GM18505 (cell line): ENCODE measurements around the gene KLRC3.

Experiments used
- ATAC-seq: cut with Tn5 transposase; IDR thresholded peaks from one replicate; pipeline ENCODE4 v1.9.1; 2021; ENCODE audit not compliant: unreplicated experiment
- POLR2A ChIP-seq: IDR thresholded peaks from 4 replicates; pipeline ENCODE4 v1.6.1; 2011; ENCODE audit warnings: borderline replicate concordance; ENCODE audit not compliant: insufficient read depth, insufficient read length; ENCODE audit errors: extremely low read depth

Gene KLRC3

GRCh38 chr12:10366875-10367274 is 53.5 kb downstream of the KLRC3 start:
- ATAC-seq = no peak

DNA sequence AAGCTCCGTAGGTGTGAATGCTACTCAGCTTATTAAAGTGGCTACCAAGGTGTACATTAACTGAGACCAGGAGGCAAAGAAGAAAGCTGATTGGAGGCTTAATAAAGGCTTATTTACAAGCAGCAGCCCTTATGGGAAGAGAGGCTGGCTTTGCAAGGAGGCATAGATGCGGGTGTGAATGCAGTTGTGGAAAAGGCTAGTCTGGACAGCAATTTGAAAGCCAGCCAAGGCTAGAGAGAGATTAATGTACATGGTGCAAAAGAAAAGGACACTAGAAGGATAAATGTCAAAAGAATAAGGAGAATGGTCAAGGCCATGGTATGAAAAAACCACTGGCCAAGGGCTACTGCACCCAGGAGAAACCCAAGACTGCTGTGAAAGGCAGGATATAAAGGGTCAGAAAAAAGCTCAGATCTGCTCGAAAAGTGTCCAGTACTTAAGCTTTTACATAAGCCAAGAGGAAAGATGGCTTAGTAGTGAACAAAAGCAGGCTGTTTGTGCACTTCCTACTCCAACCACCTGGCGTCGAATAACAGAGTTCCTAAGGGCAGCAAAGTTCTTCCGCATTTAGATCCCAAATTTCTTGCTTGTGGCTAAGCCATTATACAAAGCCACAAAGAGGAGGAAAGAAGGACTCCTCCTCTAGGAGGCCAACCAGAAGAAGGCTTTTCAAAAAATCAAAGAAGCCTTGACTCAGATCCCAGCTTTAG is 54.5 kb downstream of the KLRC3 start:
- no peak for ATAC-seq
- TF ChIP-seq POLR2A = no peak

More at GRCh38 chr12:10366875-10367274, 53.5 kb downstream of the KLRC3 start:
- no peak for TF ChIP-seq POLR2A

DNA sequence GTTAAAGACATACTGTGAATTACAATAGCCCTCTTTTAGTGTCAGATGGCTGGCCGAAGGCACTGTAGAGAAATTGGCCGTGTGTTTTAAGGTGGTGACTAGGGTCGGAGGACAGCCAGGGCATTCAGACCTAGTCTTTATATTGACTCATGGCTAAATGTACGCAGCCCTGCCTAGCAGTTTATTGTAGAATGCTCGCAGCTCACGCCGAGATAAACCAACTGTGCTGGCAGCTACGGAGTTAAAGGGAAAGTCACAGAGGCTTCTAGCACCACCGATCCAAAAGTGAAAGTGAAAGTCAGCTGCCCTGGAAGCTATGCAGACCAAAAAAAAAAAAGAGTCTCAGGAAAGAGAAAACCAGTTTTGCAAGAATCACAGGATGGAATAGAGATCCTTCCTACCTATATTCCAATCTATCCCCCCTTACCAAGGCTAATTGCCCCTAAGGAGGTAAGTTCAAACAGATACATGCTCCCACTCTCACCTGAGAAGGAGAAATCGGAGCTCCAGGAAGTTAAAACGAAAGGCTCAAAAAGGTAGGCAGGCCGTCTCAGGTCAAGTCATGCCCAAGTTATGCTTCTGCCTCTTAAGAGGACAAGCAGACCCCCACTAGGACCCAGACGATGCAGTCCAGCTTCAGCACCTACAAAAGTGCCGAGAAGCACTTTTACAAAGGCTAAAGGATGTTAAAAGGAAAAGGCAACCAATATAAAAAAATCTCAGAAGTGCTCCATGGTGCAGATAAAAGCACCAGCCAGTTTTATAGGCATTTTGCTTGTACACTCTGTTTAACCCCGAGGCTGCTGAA is 55.4 kb downstream of the KLRC3 start:
- peak; percentile 54 for ATAC-seq
- no peak for TF ChIP-seq POLR2A

DNA sequence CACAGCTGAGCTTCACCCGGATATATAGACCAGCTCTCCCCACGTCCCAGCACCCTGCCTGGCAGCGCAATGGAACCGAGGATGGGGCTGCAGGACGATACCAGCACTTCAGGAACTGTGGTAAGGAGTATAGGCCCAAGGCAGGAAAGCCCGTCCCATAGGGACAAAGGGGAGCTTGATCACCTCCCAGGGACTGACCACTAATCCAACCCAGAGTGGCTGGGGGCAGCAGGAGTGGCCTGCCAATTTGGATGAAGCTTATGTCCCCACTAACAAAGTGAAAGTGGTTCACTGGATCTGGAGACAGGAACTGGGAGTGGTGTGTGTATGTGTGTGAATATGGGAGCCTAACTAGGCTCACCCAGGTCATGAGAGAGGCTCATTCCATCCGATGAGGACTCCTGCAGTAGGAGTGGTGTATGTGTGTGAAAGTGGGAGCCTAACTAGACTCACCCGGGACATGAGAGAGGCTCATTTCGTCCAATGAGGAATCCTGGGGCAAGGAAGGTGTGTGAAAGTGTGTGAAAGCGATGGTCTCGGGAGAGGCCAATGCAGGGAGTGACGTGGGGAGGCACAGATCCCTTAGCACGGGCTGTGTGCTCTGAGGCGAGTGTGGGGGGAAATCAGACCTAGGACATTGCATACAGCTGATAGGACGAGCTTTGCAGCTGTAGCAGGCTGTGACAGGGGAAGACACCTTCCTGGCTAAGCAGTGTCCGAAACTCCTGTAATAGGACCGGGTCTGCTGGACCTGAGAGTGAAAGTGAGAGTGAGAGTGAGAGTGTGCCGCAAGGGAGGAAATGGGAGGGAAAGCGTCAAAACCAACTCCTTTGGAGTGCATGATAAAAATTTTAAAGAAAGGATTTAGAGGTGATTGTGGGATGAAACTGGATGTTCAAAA is 56.2 kb downstream of the KLRC3 start:
- peak; percentile 47 for TF ChIP-seq POLR2A
- peak; percentile 92 for ATAC-seq

- no peak for ATAC-seq
- TF ChIP-seq POLR2A = no peak
Measured at GRCh38 chr12:10363658-10363913, 56.8 kb downstream of the KLRC3 start.

- TF ChIP-seq POLR2A = no peak
- no peak for ATAC-seq
Measured at GRCh38 chr12:10362828-10363657, 57.4 kb downstream of the KLRC3 start.

DNA sequence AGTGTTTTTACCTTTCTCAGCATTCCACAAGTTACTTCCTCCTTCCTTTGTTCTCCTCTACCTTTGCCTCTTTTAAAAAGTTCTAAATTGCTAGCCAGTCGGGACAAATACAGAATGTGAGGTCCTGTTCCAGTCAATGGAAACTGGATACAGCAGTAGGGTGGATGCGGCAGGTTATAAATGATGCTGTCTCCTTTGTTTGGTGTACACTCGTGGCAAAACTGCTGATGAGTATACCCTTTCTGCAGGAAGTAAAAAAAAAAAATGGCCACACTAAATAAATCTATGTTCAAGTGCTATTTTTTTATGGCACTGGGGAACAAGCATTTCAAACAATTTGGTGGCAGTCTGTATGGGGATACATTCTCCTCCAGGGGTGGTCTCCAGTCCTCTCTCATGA is 58.1 kb downstream of the KLRC3 start:
- no peak for ATAC-seq
- TF ChIP-seq POLR2A = no peak
